ENCODE measurements around the gene LRRC1. TPM values are rescaled to one million over a fixed set of nuclear protein-coding genes. Genes with fewer than 3 reads are reported as not detected.

Gene LRRC1
- total RNA-seq, 1 experiment from 2014 or later, result 10.3 TPM

DNA sequence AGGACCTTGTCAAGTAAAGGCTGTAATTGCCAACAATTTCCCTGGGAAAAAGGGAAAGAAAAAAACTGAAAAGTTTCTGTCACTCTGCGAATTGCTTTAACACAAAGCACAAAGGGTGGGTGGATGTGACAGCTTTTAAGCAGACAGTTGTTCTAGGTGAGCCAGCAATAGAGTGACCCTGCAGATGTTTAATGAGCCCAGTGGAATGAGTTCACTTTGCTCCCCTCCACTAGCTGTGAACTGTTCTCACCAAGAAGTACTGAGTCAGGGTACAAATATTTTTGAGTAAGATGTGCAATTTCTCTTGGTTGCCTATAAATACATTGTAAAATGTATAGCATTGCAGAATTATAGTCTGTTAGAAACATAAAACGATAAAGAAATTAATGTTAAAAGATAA, 26.2 kb upstream of the LRRC1 start:
- H2BK5ac ChIP-seq (ENCODE audit: insufficient read length, low read length), result no peak overlapping the region
- H2BK15ac ChIP-seq (ENCODE audit: low read depth, low read length), result no peak overlapping the region
- peaks cover 4 to 8% of the 10 kb centered on the region in 2 experiments for H3K4me1 Mint-ChIP-seq
- no peaks in the 10 kb centered on the region for H3K4me1 ChIP-seq (ENCODE audit: insufficient read depth, low read length)
- TF ChIP-seq, protein P1, sequence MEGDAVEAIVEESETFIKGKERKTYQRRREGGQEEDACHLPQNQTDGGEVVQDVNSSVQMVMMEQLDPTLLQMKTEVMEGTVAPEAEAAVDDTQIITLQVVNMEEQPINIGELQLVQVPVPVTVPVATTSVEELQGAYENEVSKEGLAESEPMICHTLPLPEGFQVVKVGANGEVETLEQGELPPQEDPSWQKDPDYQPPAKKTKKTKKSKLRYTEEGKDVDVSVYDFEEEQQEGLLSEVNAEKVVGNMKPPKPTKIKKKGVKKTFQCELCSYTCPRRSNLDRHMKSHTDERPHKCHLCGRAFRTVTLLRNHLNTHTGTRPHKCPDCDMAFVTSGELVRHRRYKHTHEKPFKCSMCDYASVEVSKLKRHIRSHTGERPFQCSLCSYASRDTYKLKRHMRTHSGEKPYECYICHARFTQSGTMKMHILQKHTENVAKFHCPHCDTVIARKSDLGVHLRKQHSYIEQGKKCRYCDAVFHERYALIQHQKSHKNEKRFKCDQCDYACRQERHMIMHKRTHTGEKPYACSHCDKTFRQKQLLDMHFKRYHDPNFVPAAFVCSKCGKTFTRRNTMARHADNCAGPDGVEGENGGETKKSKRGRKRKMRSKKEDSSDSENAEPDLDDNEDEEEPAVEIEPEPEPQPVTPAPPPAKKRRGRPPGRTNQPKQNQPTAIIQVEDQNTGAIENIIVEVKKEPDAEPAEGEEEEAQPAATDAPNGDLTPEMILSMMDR (conservative IDR thresholded peaks at IDR 0.05), result no peak
- H3T11ph ChIP-seq (ENCODE audit: low read length), result no peak overlapping the region
- no peak overlapping the region for H3K27ac ChIP-seq (ENCODE audit: insufficient read length, low read depth, low read length)
- no peaks in the 10 kb centered on the region for H3K27me3 Mint-ChIP-seq (ENCODE audit: low read depth)
- H3K9me3 Mint-ChIP-seq, result peaks cover under 1 to 1% of the 10 kb centered on the region in 2 experiments
- no peak overlapping the region for H3K4me2 ChIP-seq (ENCODE audit: insufficient read depth, insufficient read length, low read length)
- WGBS (ENCODE audit: extremely low coverage, insufficient read length, low lambda C conversion rate), result no CpG with 5 or more reads among the region's 2 CpGs
- H4K20me1 ChIP-seq (ENCODE audit: control insufficient read depth, insufficient read depth, insufficient read length), result no peaks in the 10 kb centered on the region
- no peak for DNase-seq
- no peak overlapping the region for H2BK20ac ChIP-seq (ENCODE audit: low read depth, low read length, poor library complexity, severe bottlenecking)
- no peak overlapping the region for H2AK5ac ChIP-seq (ENCODE audit: insufficient read length, low read length)
- H3K79me1 ChIP-seq (ENCODE audit: insufficient read depth, low read depth, low read length, poor library complexity, severe bottlenecking), result no peaks in the 10 kb centered on the region
- no peaks in the 10 kb centered on the region for H3K79me2 ChIP-seq (ENCODE audit: insufficient read depth, low read length)
- no peak overlapping the region for H2AFZ ChIP-seq (ENCODE audit: low read length)
- H4K8ac ChIP-seq (replicated peaks; ENCODE audit: insufficient read length, low read depth, low read length), result no peak overlapping the region
- no peak overlapping the region for H2BK12ac ChIP-seq (ENCODE audit: insufficient read length, low read depth, low read length)
- no peak overlapping the region for H2BK120ac ChIP-seq (ENCODE audit: low read depth, low read length, poor library complexity, severe bottlenecking)
- no peak overlapping the region for H3K9ac ChIP-seq (ENCODE audit: extremely low read depth, insufficient read length, low read length)
- no peak overlapping the region for H3K14ac ChIP-seq (ENCODE audit: insufficient read depth, low read length)
- H3K4ac ChIP-seq (ENCODE audit: low read depth, low read length), result no peak overlapping the region
- H3K23me2 ChIP-seq (ENCODE audit: insufficient read length, low read depth, low read length, poor library complexity, severe bottlenecking), result no peaks in the 10 kb centered on the region
- no peak overlapping the region for H4K5ac ChIP-seq (ENCODE audit: insufficient read length, low read depth, low read length)
- no peaks in the 10 kb centered on the region for H3K9me3 ChIP-seq (ENCODE audit: control insufficient read depth, low read depth, low read length)
- H3K4me3 Mint-ChIP-seq, result no peak overlapping the region
- no peak overlapping the region for H4K91ac ChIP-seq (ENCODE audit: insufficient read length, low read depth, low read length)
- no peak overlapping the region for H3K27ac Mint-ChIP-seq
- no peak overlapping the region for H3K56ac ChIP-seq (ENCODE audit: insufficient read length, low read depth, low read length)
- no peaks in the 10 kb centered on the region for H3K27me3 ChIP-seq (ENCODE audit: insufficient read depth, low read length)
- H3K18ac ChIP-seq (ENCODE audit: insufficient read length, low read depth, low read length), result no peak overlapping the region
- H3K36me3 Mint-ChIP-seq (ENCODE audit: insufficient read depth in 1 of 3, low read depth in 3 of 3), result peaks cover under 1 to 2% (median under 1%) of the 10 kb centered on the region in 3 experiments
- H3K23ac ChIP-seq (ENCODE audit: insufficient read length, low read depth, low read length), result no peak overlapping the region

All from H9 (cell line).